Breast epithelium (tissue), 4 donors: Measurements from ENCODE around the gene SIVA1. TPM values are rescaled to one million over a fixed set of nuclear protein-coding genes. Genes with fewer than 3 reads are reported as not detected.

ENCODE experiments used
- DNase-seq, 2 donors: peaks; one replicate each; pipeline ENCODE4 v3.0.0-alpha.2; 2019; ENCODE audit warnings: low spot score in 2 of 2
- H3K27ac ChIP-seq, 2 donors: fragments of 200-600 bp; sonication (generic) in 1 of 2; one replicate each; pipeline ENCODE4 v1.5.1; 2016 to 2019; ENCODE audit warnings: mild to moderate bottlenecking in 1 of 2
- H3K27me3 ChIP-seq, 2 donors: fragments of 200-600 bp; sonication (generic) in 1 of 2; one replicate each; pipeline versions ENCODE4 v1.5.1 to v1.6.0; 2017 to 2019; ENCODE audit warnings: control low read depth in 1 of 2, mild to moderate bottlenecking in 1 of 2
- H3K36me3 ChIP-seq: fragments of 200-600 bp; one replicate; pipeline ENCODE4 v1.5.1; 2019
- H3K4me1 ChIP-seq, 2 donors: fragments of 200-600 bp; sonication (generic); one replicate each; pipeline ENCODE4 v1.5.1; 2016 to 2019; ENCODE audit warnings: control low read depth in 1 of 2
- H3K4me3 ChIP-seq, 3 donors: fragments of 200-600 bp; sonication (generic); 1 replicate in 2 of 3; 2 replicates in 1 of 3; pipeline ENCODE4 v1.5.1; 2016 to 2019; ENCODE audit warnings: mild to moderate bottlenecking in 3 of 3, moderate library complexity in 2 of 3
- H3K9me3 ChIP-seq, 2 donors: fragments of 200-600 bp; sonication (generic) in 1 of 2; one replicate each; pipeline ENCODE4 v1.5.1; 2016 to 2019; ENCODE audit warnings: control low read depth in 1 of 2
- CTCF ChIP-seq, 3 donors: fragments of 450-650 bp; IDR thresholded peaks; one replicate each; pipeline ENCODE4 v1.5.1; 2016 to 2017; ENCODE audit warnings: antibody characterized with exemption in 3 of 3, mild to moderate bottlenecking in 3 of 3, moderate library complexity in 3 of 3
- POLR2A ChIP-seq: fragments of 450-650 bp; IDR thresholded peaks from one replicate; pipeline ENCODE4 v1.6.1; 2016; ENCODE audit warnings: antibody characterized with exemption, mild to moderate bottlenecking, moderate library complexity
- POLR2AphosphoS5 ChIP-seq, 3 donors: sonication (generic); formaldehyde crosslinking; IDR thresholded peaks; one replicate each; pipeline ENCODE4 v1.6.1; 2017; ENCODE audit warnings: antibody characterized with exemption in 3 of 3
- intact Hi-C: fragments of 100-400 bp; cut with DNase I; formaldehyde crosslinking; loops from one replicate; pipeline ENCODE4 v1.15.1; 2023; ENCODE audit warnings: low total_unique reads
- total RNA-seq, 3 donors: library from RNA; depleted of rRNA; stranded (reverse); fragments of >200 nt; gene quantifications; one replicate each; pipeline ENCODE4 v1.1.0, GENCODE V29; 2016

SIVA1 gene
- total RNA-seq, 3 donors from 2014 or later = 181 to 225 (median 223) TPM

- Histone ChIP-seq H3K36me3 (no peaks in the 10 kb centered on the region), H3K27me3 (no peaks in the 10 kb centered on the region), H3K9me3 (no peaks in the 10 kb centered on the region), H3K4me3 (no peak overlapping the region), H3K4me1 (peaks cover 27 to 40% of the 10 kb centered on the region in 2 donors), H3K27ac (peak overlapping the region; percentile 54 to 73)
- intact Hi-C loops = no loop called here
- TF ChIP-seq POLR2AphosphoS5 (IDR thresholded peaks at IDR 0.05) (no peak), POLR2A (no peak), CTCF (IDR thresholded peaks at IDR 0.05) (no peak)
- DNase-seq = no peak
These were observed 34.1 kb downstream of the SIVA1 start for GRCh38 chr14:104786726-104787675.

DNA sequence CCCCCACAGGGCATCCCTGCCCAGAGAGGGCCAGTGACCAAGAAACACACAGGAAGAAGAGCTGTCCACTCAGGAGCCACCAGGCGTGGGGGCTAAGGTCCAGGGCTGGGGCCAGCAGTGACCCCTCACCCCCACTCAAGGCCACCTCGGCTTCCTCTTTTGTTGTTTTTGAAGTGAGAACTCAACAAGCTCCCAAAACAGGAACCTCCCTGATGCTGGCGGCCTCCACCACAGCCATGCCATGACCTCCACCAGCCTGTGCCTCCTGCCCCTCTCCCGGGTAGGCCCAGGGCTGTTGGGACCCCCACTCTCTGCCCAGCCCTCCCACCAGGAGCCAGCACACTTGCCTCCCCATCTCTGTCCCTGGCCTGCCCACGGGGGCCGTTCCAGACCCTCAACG, 34.8 kb downstream of the SIVA1 start:
- no peak for TF ChIP-seq POLR2A
- no peak for TF ChIP-seq POLR2AphosphoS5 (IDR thresholded peaks at IDR 0.05)
- no peak for TF ChIP-seq CTCF (IDR thresholded peaks at IDR 0.05)
- Histone ChIP-seq H3K4me3 (no peak overlapping the region), H3K27ac (peak overlapping the region; percentile 54 to 73), H3K36me3 (no peaks in the 10 kb centered on the region), H3K9me3 (no peaks in the 10 kb centered on the region), H3K4me1 (peaks cover 32 to 48% of the 10 kb centered on the region in 2 donors), H3K27me3 (no peaks in the 10 kb centered on the region)
- intact Hi-C loops = no loop called here
- no peak for DNase-seq

DNA sequence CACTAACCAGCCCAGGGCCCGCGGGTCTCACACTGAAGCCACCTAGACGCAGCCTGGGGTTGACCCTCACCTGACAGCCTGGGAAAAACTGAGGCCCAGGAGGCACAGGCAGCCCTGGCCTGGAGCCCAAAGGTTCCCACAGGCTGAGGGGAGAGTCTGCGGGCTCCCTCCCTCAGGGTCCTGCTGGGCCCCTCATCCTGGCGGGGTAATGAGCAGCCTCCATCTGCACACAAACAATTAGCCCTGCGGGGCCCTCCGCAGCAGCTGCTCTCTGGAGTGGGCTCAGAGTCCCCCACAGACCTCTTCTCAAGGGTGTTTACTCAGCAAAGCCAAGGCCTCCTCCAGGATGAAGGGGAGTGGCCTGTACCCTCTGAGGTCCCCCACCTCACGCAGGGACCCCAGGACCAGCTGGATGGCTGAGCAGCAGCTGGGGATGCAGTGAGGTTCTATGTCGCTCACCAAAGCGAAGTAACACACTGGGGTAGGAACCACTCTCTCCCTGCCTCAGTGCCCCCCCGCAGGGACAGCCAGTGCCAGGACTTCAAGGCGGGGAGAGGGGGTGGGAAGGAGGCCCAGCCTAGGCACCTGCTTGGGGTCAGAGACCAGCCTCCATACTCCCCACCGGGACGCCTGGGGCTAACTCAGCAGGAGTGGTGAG, 35.3 kb downstream of the SIVA1 start:
- Histone ChIP-seq H3K27me3 (no peaks in the 10 kb centered on the region), H3K36me3 (no peaks in the 10 kb centered on the region), H3K9me3 (no peaks in the 10 kb centered on the region), H3K27ac (peak overlapping the region in 1 of 2 donors; percentile 73), H3K4me1 (peaks cover 32 to 52% of the 10 kb centered on the region in 2 donors), H3K4me3 (no peak overlapping the region)
- no peak for TF ChIP-seq POLR2AphosphoS5 (IDR thresholded peaks at IDR 0.05)
- intact Hi-C loops = no loop called here
- no peak for DNase-seq

DNA sequence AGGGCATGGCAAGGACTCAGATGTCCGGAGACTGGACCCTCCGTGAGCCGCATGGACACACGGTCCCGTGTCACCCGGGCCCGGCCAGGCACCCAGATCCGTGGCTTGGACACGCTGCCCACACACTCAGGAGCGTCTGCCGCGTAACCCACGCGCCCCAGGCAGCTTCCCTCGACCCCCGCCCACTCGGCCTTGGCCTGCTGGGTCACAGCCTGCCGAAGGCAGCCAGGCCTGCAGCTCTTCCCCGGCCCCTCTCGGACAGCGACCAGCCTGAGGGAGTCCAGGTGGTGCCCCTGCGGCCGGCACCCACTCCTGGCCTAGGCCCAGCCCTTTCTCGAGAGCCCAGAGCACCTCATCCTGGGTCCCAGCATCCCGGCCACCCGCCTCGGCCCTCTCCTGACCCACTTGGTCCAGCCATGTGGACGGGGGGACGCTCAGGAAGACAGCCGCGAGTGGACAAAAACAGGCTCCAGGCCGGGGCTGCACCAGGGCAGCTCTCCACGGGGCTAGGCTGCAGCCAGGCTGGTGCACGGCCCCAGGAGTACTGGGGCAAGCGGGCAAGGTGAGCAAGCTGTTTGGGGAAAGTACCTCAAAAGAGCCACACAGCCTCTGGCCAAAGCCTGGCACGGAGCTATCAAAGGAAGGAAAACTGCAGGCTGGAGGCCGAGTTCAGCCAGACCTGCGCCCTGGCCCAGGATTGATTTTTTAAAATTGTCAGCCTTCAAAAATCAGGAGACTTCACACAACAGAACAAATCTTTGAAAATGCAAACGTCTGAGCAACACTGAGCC, 36.1 kb downstream of the SIVA1 start:
- H3K27ac ChIP-seq = peak overlapping the region in 1 of 2 donors; percentile 73
- intact Hi-C loops = no loop called here
- H3K27me3 ChIP-seq = no peaks in the 10 kb centered on the region
- no peaks in the 10 kb centered on the region for H3K9me3 ChIP-seq
- no peaks in the 10 kb centered on the region for H3K36me3 ChIP-seq
- H3K4me3 ChIP-seq = peak overlapping the region in 1 of 3 donors; percentile 39
- TF ChIP-seq POLR2A = no peak
- TF ChIP-seq POLR2AphosphoS5 (IDR thresholded peaks at IDR 0.05) = no peak
- TF ChIP-seq CTCF (IDR thresholded peaks at IDR 0.05) = no peak
- no peak for DNase-seq
- peaks cover 32 to 60% of the 10 kb centered on the region in 2 donors for H3K4me1 ChIP-seq
